NCI-H226 (cell line): ENCODE results near the gene ZMPSTE24.
A peak's percentile ranks its signal among the peaks of the same experiment; 100 is the strongest.
"Not testable (repeated sequence)": the region's sequence is repeated elsewhere in the genome, so short reads cannot be mapped to it uniquely, and the experiment has no call there.

Source experiments
- DNase-seq: peaks from one replicate; pipeline ENCODE4 v3.0.0-alpha.2; 2015

Gene ZMPSTE24

GRCh38 chr1:40257688-40258444 is at the start of gene ZMPSTE24:
Gene ZMPSTE24, plus strand, starts transcription at chr1:40258236. Its CDS starts 36 bp downstream, at chr1:40258272.
- peak; percentile 94 for DNase-seq

- DNase-seq, result no peak
Observed at GRCh38 chr1:40210511-40211204, 47.4 kb upstream of the ZMPSTE24 start.

GRCh38 chr1:40218333-40218732 is 39.7 kb upstream of the ZMPSTE24 start:
- no peak for DNase-seq

GRCh38 chr1:40221471-40221905 is 36.5 kb upstream of the ZMPSTE24 start:
- DNase-seq, result not testable (repeated sequence)

- no peak for DNase-seq
Observed at GRCh38 chr1:40221977-40222772, 35.9 kb upstream of the ZMPSTE24 start.

GRCh38 chr1:40224040-40224439 is 34.0 kb upstream of the ZMPSTE24 start:
- DNase-seq, result no peak

- no peak for DNase-seq
Observed at GRCh38 chr1:40226192-40226591, 31.8 kb upstream of the ZMPSTE24 start.

GRCh38 chr1:40232444-40232843 is 25.6 kb upstream of the ZMPSTE24 start:
- no peak for DNase-seq

GRCh38 chr1:40239626-40240025 is 18.4 kb upstream of the ZMPSTE24 start:
- DNase-seq, result no peak

GRCh38 chr1:40240390-40240789 is 17.6 kb upstream of the ZMPSTE24 start:
- DNase-seq, result no peak

- DNase-seq, result no peak
Observed at GRCh38 chr1:40241362-40241761, 16.7 kb upstream of the ZMPSTE24 start.

GRCh38 chr1:40243351-40243750 is 14.7 kb upstream of the ZMPSTE24 start:
- DNase-seq, result no peak

GRCh38 chr1:40244138-40244744 is 13.8 kb upstream of the ZMPSTE24 start:
- no peak for DNase-seq

- no peak for DNase-seq
Observed at GRCh38 chr1:40245686-40246085, 12.3 kb upstream of the ZMPSTE24 start.

GRCh38 chr1:40247655-40248054 is 10.4 kb upstream of the ZMPSTE24 start, which contains the start of gene TMCO2:
Gene TMCO2, plus strand, starts transcription at chr1:40247937. Its CDS starts 57 bp downstream, at chr1:40247994.
- DNase-seq, result no peak

- peak; percentile 46 for DNase-seq
Observed at GRCh38 chr1:40248412-40248811, 9.6 kb upstream of the ZMPSTE24 start.

- no peak for DNase-seq
Observed at GRCh38 chr1:40251456-40251855, 6.6 kb upstream of the ZMPSTE24 start.

GRCh38 chr1:40252601-40253000 is 5.4 kb upstream of the ZMPSTE24 start:
- DNase-seq, result peak; percentile 28

- DNase-seq, result no peak
Observed at GRCh38 chr1:40255231-40255630, 2.8 kb upstream of the ZMPSTE24 start.

GRCh38 chr1:40256401-40257084 is 1.5 kb upstream of the ZMPSTE24 start:
- no peak for DNase-seq

- DNase-seq, result no peak
Observed at GRCh38 chr1:40257313-40257687, 736 bp upstream of the ZMPSTE24 start.

GRCh38 chr1:40258445-40258769 is 371 bp downstream of the ZMPSTE24 start:
- DNase-seq, result no peak
